GM21515 (cell line): Measurements from ENCODE around the gene HIRIP3.
"Not testable (repeated sequence)": the region's sequence is repeated elsewhere in the genome, so short reads cannot be mapped to it uniquely, and the experiment has no call there.

Experiments
- ATAC-seq: cut with Tn5 transposase; IDR thresholded peaks from one replicate; pipeline ENCODE4 v1.9.1; 2021; ENCODE audit not compliant: unreplicated experiment

Gene HIRIP3

GRCh38 chr16:29961479-29962343 lies 33.7 kb downstream of the HIRIP3 start, which contains the start of gene TMEM219:
Gene TMEM219, plus strand, starts transcription at chr16:29962079. Its CDS starts 1,065 bp downstream, at chr16:29963144.
- ATAC-seq, result peak; percentile 85

DNA sequence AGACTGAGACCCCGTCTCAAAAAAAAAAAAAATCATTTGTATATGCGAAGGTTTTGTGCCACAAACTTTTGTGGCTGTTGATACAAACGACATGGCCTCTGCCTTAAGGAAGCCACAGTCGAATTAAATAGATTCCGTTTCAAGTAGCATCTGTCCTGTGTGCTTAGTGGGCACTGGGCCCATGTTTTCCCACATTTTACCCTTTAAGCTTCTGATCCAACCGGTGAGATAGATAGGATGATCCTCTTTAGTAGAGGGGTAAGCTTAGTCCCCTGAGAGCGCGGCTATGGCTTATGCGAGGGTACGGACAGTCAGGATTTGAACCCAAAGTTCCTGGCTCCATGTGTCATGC lies 34.3 kb downstream of the HIRIP3 start:
- ATAC-seq, result no peak

DNA sequence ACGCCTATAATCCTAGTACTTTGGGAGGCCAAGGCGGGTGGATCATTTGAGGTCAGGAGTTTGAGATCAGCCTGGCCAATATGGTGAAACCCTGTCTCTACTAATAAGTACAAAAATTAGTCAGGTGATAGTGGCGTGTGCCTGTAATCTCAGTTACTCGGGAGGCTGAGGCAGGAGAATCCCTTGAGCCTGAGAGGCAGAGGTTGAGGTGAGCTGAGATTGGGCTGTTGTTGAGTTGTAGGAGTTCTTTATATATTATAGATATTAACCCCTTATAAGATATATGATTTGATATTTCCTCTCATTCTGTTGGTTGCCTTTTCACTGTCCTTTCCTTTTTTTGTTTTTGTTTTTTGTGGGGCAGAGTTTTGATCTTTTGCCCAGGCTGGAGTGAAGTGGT lies 35.6 kb downstream of the HIRIP3 start:
- ATAC-seq, result not testable (repeated sequence)

DNA sequence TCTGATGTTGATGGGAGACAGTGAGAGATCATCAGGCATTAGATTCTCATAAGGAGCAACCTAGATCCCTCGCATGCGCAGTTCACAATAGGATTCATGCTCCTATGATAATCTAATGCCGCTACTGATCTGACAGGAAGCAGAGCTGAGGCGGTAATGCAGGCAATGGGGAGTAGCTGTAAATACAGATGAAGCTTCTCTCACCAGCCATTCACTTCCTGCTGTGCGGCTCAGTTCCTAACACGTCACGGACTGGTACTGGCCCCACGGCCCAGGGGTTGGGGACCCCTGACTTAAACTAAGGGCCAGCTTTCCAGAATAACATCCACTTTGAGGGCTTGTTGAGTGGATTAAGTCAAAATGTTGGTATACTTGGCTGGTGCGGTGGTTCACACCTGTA lies 36.1 kb downstream of the HIRIP3 start:
- no peak for ATAC-seq

DNA sequence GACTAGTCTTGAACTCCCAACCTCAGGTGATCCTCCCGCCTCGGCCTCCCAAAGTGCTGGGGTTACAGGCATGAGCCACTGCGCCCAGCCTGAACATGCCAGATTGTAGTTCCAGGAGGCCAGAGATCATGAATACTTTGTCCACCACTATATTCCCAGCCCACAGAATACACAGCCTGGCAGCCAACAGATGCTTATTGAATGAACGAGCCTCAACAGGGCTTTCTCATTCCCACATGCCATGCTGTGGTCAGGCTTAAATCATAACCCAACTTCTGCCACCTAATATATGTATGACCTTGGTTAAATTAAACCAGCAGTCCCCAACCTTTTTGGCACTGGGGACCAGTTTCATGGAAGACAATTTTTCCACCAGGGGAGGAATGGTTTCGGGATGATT lies 36.7 kb downstream of the HIRIP3 start:
- no peak for ATAC-seq

GRCh38 chr16:29951625-29952365 lies 43.6 kb downstream of the HIRIP3 start:
- ATAC-seq, result no peak

GRCh38 chr16:29950806-29951461 lies 44.5 kb downstream of the HIRIP3 start:
- no peak for ATAC-seq

GRCh38 chr16:29947897-29948296 lies 47.5 kb downstream of the HIRIP3 start:
- ATAC-seq, result no peak

DNA sequence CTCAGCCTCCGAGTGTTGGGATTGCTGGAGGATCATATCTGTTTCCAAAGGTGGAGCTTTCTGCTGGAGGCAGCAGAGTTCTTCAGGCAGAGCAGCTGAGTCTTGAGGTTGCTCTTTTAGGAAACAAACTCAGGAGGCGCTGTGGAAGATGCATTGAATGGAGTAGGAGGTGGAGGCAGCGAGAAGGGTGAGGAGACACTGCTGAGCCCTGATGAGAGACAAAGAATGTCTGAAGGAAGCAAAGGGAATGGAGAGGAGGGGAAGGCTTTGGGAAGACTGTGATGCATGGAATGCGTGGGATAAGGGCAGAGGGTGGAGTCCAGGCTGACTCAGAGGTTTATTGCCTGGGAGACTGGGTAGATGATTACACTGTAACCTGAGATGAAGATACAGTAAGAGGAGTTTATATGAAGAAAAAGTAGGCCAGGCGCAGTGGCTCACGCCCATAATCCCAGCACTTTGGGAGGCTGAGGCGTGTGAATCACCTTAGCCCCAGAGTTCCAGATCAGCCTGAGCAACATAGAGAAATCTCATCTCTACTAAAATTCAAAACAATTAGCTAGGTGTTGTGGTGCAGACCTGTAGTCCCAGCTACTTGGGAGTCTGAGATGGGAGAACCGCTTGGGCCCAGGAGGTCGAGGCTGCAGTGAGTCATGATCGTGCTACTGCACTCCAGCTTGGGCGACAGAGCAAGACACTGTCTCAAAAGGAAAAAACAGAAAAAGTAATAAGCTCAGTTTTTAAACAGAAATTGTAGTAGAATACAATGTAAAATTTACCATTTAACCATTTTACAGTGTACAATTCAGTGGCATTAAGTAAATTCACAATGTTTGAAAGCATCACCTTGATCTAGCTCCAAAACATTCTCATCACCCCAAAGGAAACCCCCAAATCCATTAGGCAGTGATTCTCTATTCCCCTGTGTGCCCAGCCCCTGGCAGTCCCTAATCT lies 51.3 kb downstream of the HIRIP3 start:
- no peak for ATAC-seq
